SK-N-SH (cell line): ENCODE data around the gene SPEF1. TPM values are rescaled to one million over a fixed set of nuclear protein-coding genes. Genes with fewer than 3 reads are reported as not detected.

Experiments used
- CTCF ChIA-PET: fragments of 300-600, 350-600 bp; formaldehyde crosslinking; extraction: SDS; loops from one replicate; lab custom pipeline; 2021; lab: Yijun Ruan, JAX
- POLR2A ChIA-PET: fragments of 350-600 bp; sonication (Branson Sonifier 250); formaldehyde crosslinking; extraction: SDS; loops from one replicate; lab custom pipeline; 2020; ENCODE audit warnings: antibody characterized with exemption, inconsistent platforms; lab: Yijun Ruan, JAX
- DNase-seq: peaks from one replicate; pipeline ENCODE4 v3.0.0; 2012
- H2AFZ ChIP-seq: fragments of 200-600 bp; sonication (generic); 2 replicates; pipeline ENCODE4 v1.8.1; 2016; ENCODE audit warnings: antibody characterized with exemption, mild to moderate bottlenecking, low read depth
- H3F3A ChIP-seq: fragments of 200-600 bp; sonication (generic); replicated peaks from 2 replicates; pipeline ENCODE3; 2016; ENCODE audit warnings: antibody characterized with exemption, mild to moderate bottlenecking; ENCODE audit not compliant: insufficient read depth
- H3K27ac ChIP-seq, 2 experiments: fragments of 200-500 bp in 1 of 2; fragments of 200-600 bp in 1 of 2; sonication (Bioruptor generic) in 1 of 2; sonication (generic), shearing (Covaris generic) in 1 of 2; 2 replicates each; pipeline versions ENCODE4 v1.5.1 to v1.6.1; 2014 to 2016; ENCODE audit warnings: low read depth in 2 of 2, inconsistent platforms in 1 of 2, low read length in 1 of 2, mild to moderate bottlenecking in 1 of 2, mixed read lengths in 1 of 2
- H3K27me3 ChIP-seq: fragments of 200-600 bp; sonication (generic), shearing (Covaris generic); 2 replicates; pipeline ENCODE4 v1.6.1; 2016; ENCODE audit warnings: mixed run types; ENCODE audit not compliant: insufficient read depth
- H3K36me3 ChIP-seq, 2 experiments: fragments of 200-500 bp in 1 of 2; fragments of 200-600 bp in 1 of 2; sonication (Bioruptor generic) in 1 of 2; sonication (generic) in 1 of 2; replicated peaks in 1 of 2; 2 replicates each; pipeline versions ENCODE3 to v1.5.1; 2014 to 2016; ENCODE audit warnings: low read length in 1 of 2, mild to moderate bottlenecking in 1 of 2; ENCODE audit not compliant: insufficient read depth in 2 of 2, control insufficient read depth in 1 of 2
- H3K4me1 ChIP-seq, 2 experiments: fragments of 200-500 bp in 1 of 2; fragments of 200-600 bp in 1 of 2; sonication (Bioruptor generic) in 1 of 2; sonication (generic), shearing (Covaris generic) in 1 of 2; 2 replicates each; pipeline versions ENCODE4 v1.5.1 to v1.6.1; 2014 to 2016; ENCODE audit warnings: low read depth in 1 of 2, low read length in 1 of 2, mixed run types in 1 of 2; ENCODE audit not compliant: insufficient read depth in 2 of 2, control insufficient read depth in 1 of 2
- H3K4me2 ChIP-seq: fragments of 200-600 bp; sonication (generic), shearing (Covaris generic); 2 replicates; pipeline ENCODE4 v1.6.1; 2017; ENCODE audit warnings: mixed run types
- H3K4me3 ChIP-seq, 2 experiments: fragments of 200-500 bp in 1 of 2; fragments of 200-600 bp in 1 of 2; sonication (Bioruptor generic) in 1 of 2; sonication (generic), shearing (Covaris generic) in 1 of 2; 2 replicates each; pipeline versions ENCODE4 v1.5.1 to v1.8.1; 2014 to 2016; ENCODE audit warnings: low read depth in 2 of 2, inconsistent platforms in 1 of 2, low read length in 1 of 2, mild to moderate bottlenecking in 1 of 2, mixed read lengths in 1 of 2, moderate library complexity in 1 of 2
- H3K79me2 ChIP-seq: fragments of 200-600 bp; sonication (generic); 2 replicates; pipeline ENCODE4 v1.8.1; 2017; ENCODE audit warnings: mild to moderate bottlenecking; ENCODE audit not compliant: insufficient read depth
- H3K9ac ChIP-seq: fragments of 200-600 bp; sonication (generic); 2 replicates; pipeline ENCODE4 v1.6.1; 2017; ENCODE audit warnings: mixed run types
- H3K9me2 ChIP-seq: fragments of 200-600 bp; sonication (generic); 2 replicates; pipeline ENCODE4 v1.6.1; 2017; ENCODE audit warnings: mixed run types
- H3K9me3 ChIP-seq: fragments of 200-600 bp; sonication (generic); 2 replicates; pipeline ENCODE4 v1.6.1; 2017; ENCODE audit warnings: mixed run types, mild to moderate bottlenecking, moderate library complexity
- H4K20me1 ChIP-seq: fragments of 200-600 bp; sonication (generic); 2 replicates; pipeline ENCODE4 v1.6.1; 2017; ENCODE audit warnings: mild to moderate bottlenecking, mixed run types; ENCODE audit not compliant: insufficient read depth
- ELF1 ChIP-seq: IDR thresholded peaks from 2 replicates; pipeline ENCODE4 v1.4.0; 2012
- FOXJ3 ChIP-seq: sonication (generic); formaldehyde crosslinking; IDR thresholded peaks from 2 replicates; pipeline ENCODE4 v1.5.1; 2020; ENCODE audit warnings: mild to moderate bottlenecking, missing genetic modification reagents
- GABPA ChIP-seq: IDR thresholded peaks from 2 replicates; pipeline ENCODE4 v1.4.0; 2012; ENCODE audit warnings: low read depth, mild to moderate bottlenecking
- GATA2 ChIP-seq: sonication (generic); formaldehyde crosslinking; IDR thresholded peaks from 2 replicates; pipeline ENCODE4 v1.5.0; 2020; ENCODE audit warnings: mild to moderate bottlenecking, missing genetic modification reagents
- MEF2A ChIP-seq: IDR thresholded peaks from 2 replicates; pipeline ENCODE4 v1.4.0; 2012; ENCODE audit warnings: low read depth, borderline replicate concordance
- NRF1 ChIP-seq: IDR thresholded peaks from 2 replicates; pipeline ENCODE4 v1.6.1; 2012; ENCODE audit warnings: low read depth, mild to moderate bottlenecking, low read length
- POLR2AphosphoS5 ChIP-seq: IDR thresholded peaks from 2 replicates; pipeline ENCODE4 v1.6.1; 2012; ENCODE audit warnings: low read depth, low read length
- RCOR1 ChIP-seq: fragments of 150-350 bp; IDR thresholded peaks from 2 replicates; pipeline ENCODE4 v1.6.1; 2017; ENCODE audit warnings: antibody characterized with exemption, low read length
- SMC3 ChIP-seq: IDR thresholded peaks from 2 replicates; pipeline ENCODE4 v1.6.1; 2012; ENCODE audit warnings: low read depth, low read length, improper control_type of control experiment
- TAF1 ChIP-seq: IDR thresholded peaks from 2 replicates; pipeline ENCODE4 v1.6.1; 2012; ENCODE audit warnings: low read depth, mild to moderate bottlenecking, low read length, moderate library complexity, borderline replicate concordance
- TEAD4 ChIP-seq: IDR thresholded peaks from 2 replicates; pipeline ENCODE4 v1.4.0; 2012; ENCODE audit warnings: mild to moderate bottlenecking, borderline replicate concordance; ENCODE audit not compliant: insufficient read depth
- WGBS: methylation state at CpG from one replicate; pipeline ENCODE4 v1.1.6; 2017; ENCODE audit warnings: low lambda C conversion rate; 5-methylcytosine and 5-hydroxymethylcytosine counted together
- polyA plus RNA-seq, 3 experiments: library from polyadenylated mRNA; depleted of rRNA; stranded (reverse); fragments of >200 nt; gene quantifications; 2 replicates each; pipeline ENCODE4 v1.2.3, GENCODE V29; 2012
- TF ChIP-seq, protein P1 (sequence below): fragments of 200-600 bp; sonication (generic); IDR thresholded peaks from 2 replicates; pipeline ENCODE4 v1.6.1; 2017; ENCODE audit warnings: antibody characterized with exemption, mild to moderate bottlenecking, moderate library complexity
- TF ChIP-seq, protein P2 (sequence below): fragments of 150-350 bp; IDR thresholded peaks from 2 replicates; pipeline ENCODE4 v1.6.1; 2017; ENCODE audit warnings: antibody characterized with exemption, low read length, low read depth, borderline replicate concordance
- TF ChIP-seq, protein P3 (sequence below): IDR thresholded peaks from 2 replicates; pipeline ENCODE4 v1.4.0; 2012; ENCODE audit warnings: low read depth
- TF ChIP-seq, protein P4 (sequence below): IDR thresholded peaks from 2 replicates; pipeline ENCODE4 v1.4.0; 2012; ENCODE audit warnings: low read depth, borderline replicate concordance

Gene SPEF1
- polyA plus RNA-seq, 1 of the 3 experiments (the other 2 are of a cell fraction): 1.6 TPM

DNA sequence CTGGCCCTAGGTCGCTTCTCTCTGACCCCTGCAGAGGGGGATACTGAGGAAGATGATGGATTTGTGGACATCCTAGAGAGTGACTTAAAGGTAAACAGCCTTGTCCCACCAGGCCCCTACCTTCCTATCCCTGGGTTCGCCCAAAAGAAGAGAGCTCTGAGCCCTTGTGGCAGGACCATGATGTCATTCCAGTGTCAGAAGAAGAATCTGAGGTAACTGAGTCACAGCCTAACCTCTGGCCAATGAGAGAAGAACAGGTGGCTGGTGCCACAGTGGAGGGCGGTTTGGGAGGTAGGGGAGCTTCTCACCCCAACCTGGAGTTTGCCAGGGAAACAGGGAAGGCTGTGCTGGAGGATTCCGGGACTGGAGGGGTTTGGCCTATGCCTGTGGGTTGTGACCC is 20.1 kb upstream of the SPEF1 start (continued):
- TF ChIP-seq, protein P1, sequence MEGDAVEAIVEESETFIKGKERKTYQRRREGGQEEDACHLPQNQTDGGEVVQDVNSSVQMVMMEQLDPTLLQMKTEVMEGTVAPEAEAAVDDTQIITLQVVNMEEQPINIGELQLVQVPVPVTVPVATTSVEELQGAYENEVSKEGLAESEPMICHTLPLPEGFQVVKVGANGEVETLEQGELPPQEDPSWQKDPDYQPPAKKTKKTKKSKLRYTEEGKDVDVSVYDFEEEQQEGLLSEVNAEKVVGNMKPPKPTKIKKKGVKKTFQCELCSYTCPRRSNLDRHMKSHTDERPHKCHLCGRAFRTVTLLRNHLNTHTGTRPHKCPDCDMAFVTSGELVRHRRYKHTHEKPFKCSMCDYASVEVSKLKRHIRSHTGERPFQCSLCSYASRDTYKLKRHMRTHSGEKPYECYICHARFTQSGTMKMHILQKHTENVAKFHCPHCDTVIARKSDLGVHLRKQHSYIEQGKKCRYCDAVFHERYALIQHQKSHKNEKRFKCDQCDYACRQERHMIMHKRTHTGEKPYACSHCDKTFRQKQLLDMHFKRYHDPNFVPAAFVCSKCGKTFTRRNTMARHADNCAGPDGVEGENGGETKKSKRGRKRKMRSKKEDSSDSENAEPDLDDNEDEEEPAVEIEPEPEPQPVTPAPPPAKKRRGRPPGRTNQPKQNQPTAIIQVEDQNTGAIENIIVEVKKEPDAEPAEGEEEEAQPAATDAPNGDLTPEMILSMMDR: no peak
- TF ChIP-seq FOXJ3 (CRISPR knock-in tag) (no peak), GABPA (no peak), TEAD4 (no peak)
- TF ChIP-seq, protein P2, sequence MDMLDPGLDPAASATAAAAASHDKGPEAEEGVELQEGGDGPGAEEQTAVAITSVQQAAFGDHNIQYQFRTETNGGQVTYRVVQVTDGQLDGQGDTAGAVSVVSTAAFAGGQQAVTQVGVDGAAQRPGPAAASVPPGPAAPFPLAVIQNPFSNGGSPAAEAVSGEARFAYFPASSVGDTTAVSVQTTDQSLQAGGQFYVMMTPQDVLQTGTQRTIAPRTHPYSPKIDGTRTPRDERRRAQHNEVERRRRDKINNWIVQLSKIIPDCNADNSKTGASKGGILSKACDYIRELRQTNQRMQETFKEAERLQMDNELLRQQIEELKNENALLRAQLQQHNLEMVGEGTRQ: no peak

DNA sequence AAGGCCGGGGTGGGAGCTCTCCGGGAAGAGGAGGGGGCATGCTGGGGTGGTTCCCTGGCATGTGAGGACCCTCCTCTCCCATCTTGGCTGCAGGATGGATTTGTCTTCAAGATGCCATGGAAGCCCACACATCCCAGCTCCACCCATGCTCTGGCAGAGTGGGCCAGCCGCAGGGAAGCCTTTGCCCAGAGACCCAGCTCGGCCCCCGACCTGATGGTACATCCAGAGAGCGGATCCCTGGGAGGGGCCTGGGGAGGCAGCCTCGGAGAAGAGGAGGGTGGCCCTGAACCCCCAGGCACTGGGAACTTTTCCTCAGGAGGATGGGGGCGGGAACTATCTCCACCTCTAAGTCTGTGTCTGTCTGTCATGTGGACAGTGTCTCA is 19.6 kb upstream of the SPEF1 start:
- TF ChIP-seq, protein P3, sequence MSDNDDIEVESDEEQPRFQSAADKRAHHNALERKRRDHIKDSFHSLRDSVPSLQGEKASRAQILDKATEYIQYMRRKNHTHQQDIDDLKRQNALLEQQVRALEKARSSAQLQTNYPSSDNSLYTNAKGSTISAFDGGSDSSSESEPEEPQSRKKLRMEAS: no peak
- TF ChIP-seq GATA2 (CRISPR knock-in tag) (no peak), ELF1 (no peak), TAF1 (no peak), POLR2AphosphoS5 (no peak), TEAD4 (no peak), FOXJ3 (CRISPR knock-in tag) (no peak), GABPA (no peak), NRF1 (no peak), MEF2A (no peak), RCOR1 (no peak), SMC3 (no peak)
- TF ChIP-seq, protein P4, sequence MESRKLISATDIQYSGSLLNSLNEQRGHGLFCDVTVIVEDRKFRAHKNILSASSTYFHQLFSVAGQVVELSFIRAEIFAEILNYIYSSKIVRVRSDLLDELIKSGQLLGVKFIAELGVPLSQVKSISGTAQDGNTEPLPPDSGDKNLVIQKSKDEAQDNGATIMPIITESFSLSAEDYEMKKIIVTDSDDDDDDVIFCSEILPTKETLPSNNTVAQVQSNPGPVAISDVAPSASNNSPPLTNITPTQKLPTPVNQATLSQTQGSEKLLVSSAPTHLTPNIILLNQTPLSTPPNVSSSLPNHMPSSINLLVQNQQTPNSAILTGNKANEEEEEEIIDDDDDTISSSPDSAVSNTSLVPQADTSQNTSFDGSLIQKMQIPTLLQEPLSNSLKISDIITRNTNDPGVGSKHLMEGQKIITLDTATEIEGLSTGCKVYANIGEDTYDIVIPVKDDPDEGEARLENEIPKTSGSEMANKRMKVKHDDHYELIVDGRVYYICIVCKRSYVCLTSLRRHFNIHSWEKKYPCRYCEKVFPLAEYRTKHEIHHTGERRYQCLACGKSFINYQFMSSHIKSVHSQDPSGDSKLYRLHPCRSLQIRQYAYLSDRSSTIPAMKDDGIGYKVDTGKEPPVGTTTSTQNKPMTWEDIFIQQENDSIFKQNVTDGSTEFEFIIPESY: no peak
- H3K9me3 ChIP-seq: no peaks in the 10 kb centered on the region
- H3K4me1 ChIP-seq: peaks cover 20 to 41% of the 10 kb centered on the region in 2 experiments
- no peak overlapping the region for H3K4me2 ChIP-seq
- H3K9me2 ChIP-seq: no peaks in the 10 kb centered on the region
- no peak overlapping the region for H2AFZ ChIP-seq
- H3K27me3 ChIP-seq: no peaks in the 10 kb centered on the region
- POLR2A ChIA-PET: interaction anchor here (1.1 kb wide), 1 partner anchor 10 kb away, joined by 3 read pairs; no protein-coding TSS in a partner anchor
- no peak overlapping the region for H3K9ac ChIP-seq
- H3K27ac ChIP-seq: peak overlapping the region in 1 of 2 experiments; percentile 65; a peak in 1 of 4 replicates
- H3K36me3 ChIP-seq: peaks cover 26 to 48% of the 10 kb centered on the region in 2 experiments
- peaks cover 12% of the 10 kb centered on the region for H3F3A ChIP-seq
- CTCF ChIA-PET: interaction anchor here (1.7 to 3.0 kb wide), 2 partner anchors 18 to 19 kb away, joined by 3 to 23 read pairs; partner anchors contain the start of genes AP5S1 and SPEF1
- H3K4me3 ChIP-seq: no peak overlapping the region
- DNase-seq: no peak
- H4K20me1 ChIP-seq: no peaks in the 10 kb centered on the region
- peaks cover 47% of the 10 kb centered on the region for H3K79me2 ChIP-seq
- 86% methylated on average over 4 of the region's 8 CpGs for WGBS
